Measurements from ENCODE around the gene MFSD12.
A peak's percentile ranks its signal among the peaks of the same experiment; 100 is the strongest.

The MFSD12 gene

GRCh38 chr19:3555653-3556422 is 1.5 kb downstream of the MFSD12 start:
- DNase-seq = no peak

- DNase-seq = peak in 1 of 4 experiments; percentile 26
These were observed 2.9 kb downstream of the MFSD12 start for GRCh38 chr19:3554254-3555083.

DNA sequence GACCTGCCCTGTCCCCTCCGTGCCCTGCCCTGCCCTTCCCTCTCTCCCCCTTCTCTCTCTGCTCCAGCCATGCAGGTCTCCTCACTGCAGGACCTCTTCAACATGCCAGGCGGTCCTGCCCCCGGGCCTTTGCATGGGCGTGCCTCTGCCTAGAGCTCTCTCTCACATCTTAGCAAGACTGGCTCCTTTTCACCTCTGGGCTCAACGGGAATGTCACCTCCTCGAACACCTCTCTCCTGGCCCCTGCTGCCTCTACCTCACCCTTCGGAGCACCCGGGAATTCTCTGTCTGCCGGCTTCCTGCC is 5.6 kb downstream of the MFSD12 start:
- DNase-seq = no peak

GRCh38 chr19:3550947-3551791 is 6.2 kb downstream of the MFSD12 start:
- DNase-seq = no peak

GRCh38 chr19:3549816-3550215 is 7.6 kb downstream of the MFSD12 start:
- DNase-seq = no peak

GRCh38 chr19:3548606-3549005 is 8.8 kb downstream of the MFSD12 start:
- DNase-seq = no peak

- no peak for DNase-seq
These were observed 9.6 kb downstream of the MFSD12 start for GRCh38 chr19:3547767-3548282.

- peak in 1 of 4 experiments; percentile 20 for DNase-seq
These were observed 10.1 kb downstream of the MFSD12 start for GRCh38 chr19:3547301-3547731.

- no peak for DNase-seq
These were observed 11.3 kb downstream of the MFSD12 start for GRCh38 chr19:3546119-3546518.

- DNase-seq = no peak
These were observed 11.7 kb downstream of the MFSD12 start for GRCh38 chr19:3545669-3546034.

- DNase-seq = peak; percentile 63 to 81 (median 75)
These were observed 12.4 kb downstream of the MFSD12 start for GRCh38 chr19:3544742-3545668.

DNA sequence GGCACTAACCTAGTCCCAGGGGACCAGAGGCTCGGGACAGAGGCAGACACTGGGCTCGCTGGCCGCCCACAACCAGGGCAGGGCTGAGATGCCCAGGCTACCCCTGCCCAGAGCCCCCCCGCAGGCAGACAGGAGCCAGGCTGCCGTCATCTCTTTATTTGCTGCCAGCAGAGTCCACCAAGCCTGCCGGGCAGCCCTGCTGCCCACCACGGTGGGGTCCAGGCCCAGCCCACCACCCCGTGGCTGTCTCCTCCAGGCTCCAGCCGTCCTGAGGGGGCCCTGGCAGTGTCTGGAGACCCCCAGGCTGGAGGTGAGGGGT is 13.4 kb downstream of the MFSD12 start:
- DNase-seq = no peak

GRCh38 chr19:3543150-3544057 is 14.0 kb downstream of the MFSD12 start:
- DNase-seq = no peak

DNA sequence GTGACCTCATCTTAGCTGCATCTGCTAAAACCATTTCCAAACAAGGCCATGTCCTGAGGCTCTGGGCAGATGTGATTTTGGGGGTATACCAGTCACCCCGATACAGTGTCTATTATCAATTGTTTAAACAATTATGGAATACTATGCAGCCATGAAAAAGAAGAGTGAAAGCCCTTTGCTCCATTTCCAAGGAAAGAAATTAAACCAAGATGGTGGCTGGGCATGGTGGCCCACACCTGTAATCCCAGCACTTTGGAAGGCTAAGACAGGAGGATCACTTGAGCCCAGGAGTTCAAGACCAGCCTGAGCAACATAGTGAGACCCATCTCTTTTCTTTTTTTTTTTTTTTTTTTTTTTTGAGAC is 17.6 kb downstream of the MFSD12 start:
- DNase-seq = no peak

GRCh38 chr19:3538965-3539755 is 18.2 kb downstream of the MFSD12 start, which contains the start of gene TEKTIP1:
Gene TEKTIP1 (plus strand): TSS chr19:3539174. CDS start chr19:3539178, 4 bp downstream.
- DNase-seq = no peak

DNA sequence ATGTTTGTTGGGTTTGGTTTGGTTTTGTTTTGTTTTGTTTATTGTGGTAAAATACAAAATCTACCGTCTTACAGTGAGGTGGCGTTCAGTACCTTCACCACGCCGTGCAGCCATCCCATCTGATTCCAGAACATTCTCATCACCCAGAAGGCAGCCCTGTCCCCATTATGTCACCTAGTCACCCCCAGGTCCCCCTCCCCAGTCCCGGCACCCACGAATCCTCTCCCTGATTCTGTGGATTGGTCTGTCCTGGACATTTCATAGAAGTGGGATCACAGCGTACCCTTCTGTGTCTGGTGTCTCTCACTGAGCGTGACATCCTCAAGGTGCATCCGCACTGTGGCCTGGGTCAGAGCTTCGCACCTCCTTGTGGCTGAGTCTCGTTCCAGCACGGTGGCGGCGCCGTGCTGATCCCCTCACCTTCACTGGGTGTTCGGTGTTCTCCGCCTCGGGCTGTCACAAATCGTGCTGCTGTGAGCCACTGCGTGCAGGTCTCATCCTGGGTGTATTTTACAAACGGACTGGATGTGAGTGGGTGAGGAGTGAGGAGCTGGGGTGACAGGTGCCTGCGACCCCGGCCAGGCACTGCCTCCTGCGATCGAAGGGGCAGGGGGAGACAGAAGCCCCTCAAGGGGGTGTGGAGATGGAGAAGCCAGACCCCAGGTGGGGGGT is 19.0 kb downstream of the MFSD12 start:
- no peak for DNase-seq

DNA sequence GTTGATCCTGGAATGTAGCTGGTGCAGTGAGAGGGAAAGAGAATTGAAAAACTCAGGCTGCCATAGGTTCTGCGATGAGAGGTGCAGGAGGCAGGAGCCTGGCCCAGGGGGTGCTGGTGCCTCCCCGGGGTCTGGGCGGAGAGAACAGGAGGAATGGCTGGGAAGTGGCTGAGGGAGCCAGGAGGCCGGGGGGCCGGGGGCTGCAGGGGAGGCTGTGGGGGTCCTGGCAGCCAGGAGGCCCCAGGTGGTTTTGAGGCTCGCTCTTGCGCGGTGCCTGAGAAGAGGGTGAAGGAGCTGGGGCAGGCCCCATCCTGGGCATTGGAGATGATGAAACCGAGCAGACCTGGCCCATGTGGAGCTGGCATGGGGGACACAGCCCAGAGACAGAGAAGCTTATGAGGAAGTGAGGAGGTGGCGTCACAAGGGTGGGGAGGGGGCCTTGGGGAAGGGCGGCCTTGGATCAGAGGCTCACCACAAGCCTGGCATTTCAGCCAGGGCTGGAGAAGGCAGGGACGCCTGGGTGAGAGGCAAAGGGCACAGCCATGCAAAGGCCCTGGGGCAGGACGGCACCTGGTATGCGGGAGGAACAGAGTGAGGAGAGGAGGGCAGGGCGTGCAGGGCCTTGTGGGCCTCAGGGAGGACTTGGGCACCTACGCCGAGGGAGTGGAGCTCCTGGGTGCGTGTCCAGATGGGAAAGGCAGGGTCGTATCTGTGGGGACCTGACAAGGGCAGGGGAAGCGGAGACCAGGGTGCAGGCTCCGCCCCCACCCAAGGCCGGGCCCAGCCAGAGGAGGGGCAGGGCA is 19.7 kb downstream of the MFSD12 start:
- DNase-seq = no peak

- no peak for DNase-seq
These were observed 20.3 kb downstream of the MFSD12 start for GRCh38 chr19:3537101-3537437.

All from activated naive CD4-positive, alpha-beta T cell (primary cell).